PC-3 (cell line): ENCODE measurements around the gene SAMD14. TPM values are rescaled to one million over a fixed set of nuclear protein-coding genes. Genes with fewer than 3 reads are reported as not detected.

ENCODE experiments used
- ATAC-seq: fragments of 200-7000 bp; cut with Tn5 transposase; 2 replicates; pipeline ENCODE4 v1.9.1; 2020; ENCODE audit warnings: mild to moderate bottlenecking, moderate library complexity
- BruUV-seq: library from RNA; stranded (reverse); fragments of 400-500 nt; replicated peaks from 2 replicates; lab custom pipeline; 2021; lab: Mats Ljungman, UMichigan
- CTCF ChIA-PET: fragments of 300-600 bp; sonication (Branson Sonifier 250); formaldehyde crosslinking; loops from one replicate; lab custom pipeline; 2022; ENCODE audit warnings: antibody characterized with exemption; lab: Charles Lee
- POLR2A ChIA-PET: fragments of 300-600 bp; sonication (Branson Sonifier 250); formaldehyde crosslinking; loops from one replicate; lab custom pipeline; 2022; ENCODE audit warnings: antibody characterized with exemption; ENCODE audit not compliant: unreplicated experiment; lab: Charles Lee
- DNase-seq: peaks from one replicate; pipeline ENCODE4 v3.0.0-alpha.2; 2015
- H2AFZ ChIP-seq: fragments of 300-600 bp; sonication (generic); 2 replicates; pipeline ENCODE4 v1.6.0; 2016; ENCODE audit warnings: antibody characterized with exemption, low read length
- H3F3A ChIP-seq: fragments of 300-600 bp; sonication (generic); one replicate; pipeline ENCODE4 v1.6.0; 2017; ENCODE audit warnings: antibody characterized with exemption, low read length, control low read depth, mild to moderate bottlenecking; ENCODE audit not compliant: unreplicated experiment
- H3K27ac ChIP-seq: fragments of 300-600 bp; sonication (generic); 2 replicates; pipeline ENCODE4 v1.5.1; 2016; ENCODE audit warnings: mild to moderate bottlenecking, low read length
- H3K27me3 ChIP-seq: fragments of 300-600 bp; sonication (generic); 2 replicates; pipeline ENCODE4 v1.6.1; 2016; ENCODE audit warnings: low read length, mixed read lengths
- H3K36me3 ChIP-seq: fragments of 300-600 bp; sonication (generic); 2 replicates; pipeline ENCODE4 v1.6.1; 2016; ENCODE audit warnings: low read depth, mixed run types, low read length, mixed read lengths
- H3K4me1 ChIP-seq: fragments of 300-600 bp; sonication (generic); 2 replicates; pipeline ENCODE4 v1.5.1; 2016; ENCODE audit warnings: low read length; ENCODE audit not compliant: insufficient read depth
- H3K4me2 ChIP-seq: fragments of 300-600 bp; sonication (generic); 2 replicates; pipeline ENCODE4 v1.6.0; 2016; ENCODE audit warnings: low read length
- H3K4me3 ChIP-seq: fragments of 300-600 bp; sonication (generic); 2 replicates; pipeline ENCODE4 v1.5.1; 2016; ENCODE audit warnings: mild to moderate bottlenecking, low read length, mixed read lengths
- H3K79me2 ChIP-seq: fragments of 300-600 bp; sonication (generic); 2 replicates; pipeline ENCODE4 v1.6.1; 2017; ENCODE audit warnings: low read length, mixed read lengths
- H3K9ac ChIP-seq: fragments of 300-600 bp; sonication (generic); 2 replicates; pipeline ENCODE4 v1.6.0; 2016; ENCODE audit warnings: mild to moderate bottlenecking, low read length
- H3K9me2 ChIP-seq: fragments of 300-600 bp; sonication (generic); replicated peaks from 2 replicates; pipeline ENCODE4 v1.6.1; 2016; ENCODE audit warnings: mixed run types, low read length, mixed read lengths
- H3K9me3 ChIP-seq: fragments of 300-600 bp; sonication (generic); 2 replicates; pipeline ENCODE4 v1.6.1; 2016; ENCODE audit warnings: low read length, mixed read lengths
- H4K20me1 ChIP-seq: fragments of 300-600 bp; sonication (generic); 2 replicates; pipeline ENCODE4 v1.6.1; 2016; ENCODE audit warnings: low read length, mixed read lengths
- CTCF ChIP-seq: fragments of 300-600 bp; sonication (generic); conservative IDR thresholded peaks from 2 replicates; pipeline ENCODE4 v1.5.1; 2017; ENCODE audit warnings: antibody characterized with exemption, low read depth, mild to moderate bottlenecking, low read length
- EZH2 ChIP-seq: fragments of 300-600 bp; sonication (generic); IDR thresholded peaks from one replicate; pipeline ENCODE4 v1.6.1; 2017; ENCODE audit warnings: antibody characterized with exemption, mild to moderate bottlenecking, low read length; ENCODE audit not compliant: unreplicated experiment
- EZH2phosphoT487 ChIP-seq: fragments of 300-600 bp; sonication (generic); IDR thresholded peaks from 2 replicates; pipeline ENCODE4 v1.6.1; 2018; ENCODE audit warnings: mild to moderate bottlenecking, antibody characterized with exemption, low read length, borderline replicate concordance
- intact Hi-C: fragments of 100-400 bp; cut with micrococcal nuclease; formaldehyde crosslinking; loops from 2 replicates; pipeline ENCODE4 v1.9.0; 2023
- total RNA-seq: library from RNA; depleted of rRNA; stranded (reverse); fragments of >200 nt; gene quantifications from 2 replicates; pipeline ENCODE4 v1.2.3, GENCODE V29; 2014

SAMD14 gene
- total RNA-seq, 1 experiment from 2014 or later, result 0.11 TPM

- POLR2A ChIA-PET, result no interaction called here
- H3K27ac ChIP-seq, result no peak overlapping the region
- H3F3A ChIP-seq, result peaks cover 3% of the 10 kb centered on the region
- no peaks in the 10 kb centered on the region for H4K20me1 ChIP-seq
- no peaks in the 10 kb centered on the region for H3K9me3 ChIP-seq
- H3K9ac ChIP-seq, result no peak overlapping the region
- H3K4me2 ChIP-seq, result no peak overlapping the region
- no peaks in the 10 kb centered on the region for H3K9me2 ChIP-seq
- H3K4me1 ChIP-seq, result peaks cover 19% of the 10 kb centered on the region
- no peaks in the 10 kb centered on the region for H3K27me3 ChIP-seq
- DNase-seq (no peak), ATAC-seq (no peak)
- no peak overlapping the region for H2AFZ ChIP-seq
- TF ChIP-seq EZH2, result no peak
- no peak for TF ChIP-seq CTCF
- no peak for TF ChIP-seq EZH2phosphoT487
- peaks cover 9% of the 10 kb centered on the region for H3K79me2 ChIP-seq
- BruUV-seq, result no TSS peak
- intact Hi-C loops, result no loop called here
- CTCF ChIA-PET, result no interaction called here
- H3K36me3 ChIP-seq, result no peaks in the 10 kb centered on the region; the same call in 1 of the 2 replicates
- H3K4me3 ChIP-seq, result no peak overlapping the region
Measured at GRCh38 chr17:50099003-50099402, 31.0 kb downstream of the SAMD14 start.

- no TSS peak for BruUV-seq
- Histone ChIP-seq H3F3A (peaks cover 6% of the 10 kb centered on the region), H3K4me2 (no peak overlapping the region), H3K4me1 (peaks cover 19% of the 10 kb centered on the region), H3K27ac (no peak overlapping the region), H2AFZ (no peak overlapping the region), H3K36me3 (no peaks in the 10 kb centered on the region; the same call in 1 of the 2 replicates), H3K9me3 (no peaks in the 10 kb centered on the region), H3K4me3 (no peak overlapping the region), H3K9ac (no peak overlapping the region), H3K9me2 (no peaks in the 10 kb centered on the region), H4K20me1 (no peaks in the 10 kb centered on the region), H3K79me2 (peaks cover 9% of the 10 kb centered on the region), H3K27me3 (no peaks in the 10 kb centered on the region)
- ChIA-PET CTCF (no interaction called here), POLR2A (no interaction called here)
- no peak for ATAC-seq
- TF ChIP-seq CTCF (no peak), EZH2 (no peak), EZH2phosphoT487 (no peak)
- DNase-seq, result no peak
- intact Hi-C loops, result no loop called here
Measured at GRCh38 chr17:50098583-50098982, 31.4 kb downstream of the SAMD14 start.

GRCh38 chr17:50097926-50098325 lies 32.0 kb downstream of the SAMD14 start:
- peaks cover 19% of the 10 kb centered on the region for H3K4me1 ChIP-seq
- ATAC-seq, result no peak
- CTCF ChIA-PET, result no interaction called here
- no peaks in the 10 kb centered on the region for H3K27me3 ChIP-seq
- H3K9me3 ChIP-seq, result no peaks in the 10 kb centered on the region
- no peak overlapping the region for H3K9ac ChIP-seq
- TF ChIP-seq EZH2phosphoT487 (no peak), EZH2 (no peak), CTCF (no peak)
- no peak for DNase-seq
- H4K20me1 ChIP-seq, result no peaks in the 10 kb centered on the region
- H2AFZ ChIP-seq, result no peak overlapping the region
- H3K79me2 ChIP-seq, result peaks cover 9% of the 10 kb centered on the region
- no peak overlapping the region for H3K4me3 ChIP-seq
- H3K27ac ChIP-seq, result no peak overlapping the region
- intact Hi-C loops, result no loop called here
- POLR2A ChIA-PET, result no interaction called here
- H3F3A ChIP-seq, result peaks cover 12% of the 10 kb centered on the region
- no peak overlapping the region for H3K4me2 ChIP-seq
- BruUV-seq, result no TSS peak
- no peaks in the 10 kb centered on the region; the same call in 1 of the 2 replicates for H3K36me3 ChIP-seq
- H3K9me2 ChIP-seq, result no peaks in the 10 kb centered on the region
